Fibroblast of lung (primary cell): ENCODE data around the gene PREB.

Experiments used
- EZH2 ChIP-seq: IDR thresholded peaks from 2 replicates; pipeline ENCODE4 v1.5.1; 2012; ENCODE audit warnings: low read length, control low read depth, mild to moderate bottlenecking; ENCODE audit errors: missing control alignments
- TF ChIP-seq, protein P1 (sequence below), 2 donors: IDR thresholded peaks in 1 of 2; conservative IDR thresholded peaks in 1 of 2; 1 replicate in 1 of 2; 2 replicates in 1 of 2; pipeline ENCODE4 v1.5.1; 2011 to 2012; ENCODE audit warnings: low read length in 2 of 2, control low read depth in 1 of 2, inconsistent platforms in 1 of 2, low read depth in 1 of 2, mild to moderate bottlenecking in 1 of 2

DNA sequence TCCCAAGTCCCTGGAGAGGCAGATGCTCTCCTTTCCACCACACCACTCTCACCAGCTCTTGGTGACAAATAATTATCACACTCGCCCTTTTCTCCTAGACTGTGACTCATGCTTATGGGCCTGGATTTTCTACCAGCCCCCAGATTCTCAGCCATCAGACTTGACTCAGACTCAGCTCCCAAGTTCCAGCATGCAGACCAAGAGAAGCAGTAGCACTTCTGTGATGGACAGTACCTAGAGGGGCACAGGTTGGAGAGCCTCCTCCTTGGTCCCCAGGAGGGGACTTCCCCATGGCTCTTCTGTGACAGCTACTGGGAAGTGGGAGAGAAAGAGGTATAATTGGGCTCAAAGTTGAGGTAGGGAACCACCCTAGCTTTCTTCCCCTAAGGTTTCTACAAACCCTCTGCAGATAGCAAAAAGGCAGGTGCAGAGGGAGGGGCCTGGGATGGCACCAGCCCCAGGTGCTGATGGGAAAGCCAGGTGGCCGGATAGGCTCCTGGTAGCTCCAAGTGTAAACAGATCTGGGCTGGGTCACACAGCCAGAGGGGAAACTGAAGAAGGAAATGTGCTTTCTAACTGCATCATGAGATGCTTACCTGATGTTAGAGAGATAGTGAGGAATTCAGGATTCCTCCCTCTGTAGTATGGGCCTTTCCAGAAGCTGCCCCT lies 18.5 kb upstream of the PREB start:
- TF ChIP-seq EZH2 = no peak
- TF ChIP-seq, protein P1, sequence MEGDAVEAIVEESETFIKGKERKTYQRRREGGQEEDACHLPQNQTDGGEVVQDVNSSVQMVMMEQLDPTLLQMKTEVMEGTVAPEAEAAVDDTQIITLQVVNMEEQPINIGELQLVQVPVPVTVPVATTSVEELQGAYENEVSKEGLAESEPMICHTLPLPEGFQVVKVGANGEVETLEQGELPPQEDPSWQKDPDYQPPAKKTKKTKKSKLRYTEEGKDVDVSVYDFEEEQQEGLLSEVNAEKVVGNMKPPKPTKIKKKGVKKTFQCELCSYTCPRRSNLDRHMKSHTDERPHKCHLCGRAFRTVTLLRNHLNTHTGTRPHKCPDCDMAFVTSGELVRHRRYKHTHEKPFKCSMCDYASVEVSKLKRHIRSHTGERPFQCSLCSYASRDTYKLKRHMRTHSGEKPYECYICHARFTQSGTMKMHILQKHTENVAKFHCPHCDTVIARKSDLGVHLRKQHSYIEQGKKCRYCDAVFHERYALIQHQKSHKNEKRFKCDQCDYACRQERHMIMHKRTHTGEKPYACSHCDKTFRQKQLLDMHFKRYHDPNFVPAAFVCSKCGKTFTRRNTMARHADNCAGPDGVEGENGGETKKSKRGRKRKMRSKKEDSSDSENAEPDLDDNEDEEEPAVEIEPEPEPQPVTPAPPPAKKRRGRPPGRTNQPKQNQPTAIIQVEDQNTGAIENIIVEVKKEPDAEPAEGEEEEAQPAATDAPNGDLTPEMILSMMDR (conservative IDR thresholded peaks at IDR 0.05 in 1 of 2, IDR thresholded peaks at IDR 0.05 in 1 of 2; ENCODE audit: low read depth in 1 of 2, low read length in 2 of 2) = no peak
